H9 (cell line): ENCODE results near the gene CHPF2. TPM values are rescaled to one million over a fixed set of nuclear protein-coding genes. Genes with fewer than 3 reads are reported as not detected.

Experiments
- DNase-seq: peaks from one replicate; pipeline ENCODE4 v3.0.0-alpha.2; 2017
- H2AFZ ChIP-seq: one replicate; pipeline ENCODE4 v1.6.1; 2013; ENCODE audit warnings: mild to moderate bottlenecking, low read length, control low read depth, moderate library complexity
- H2AK5ac ChIP-seq: 2 replicates; pipeline ENCODE4 v1.6.1; 2013; ENCODE audit warnings: low read length, control low read depth, mixed read lengths; ENCODE audit not compliant: insufficient read length
- H2BK120ac ChIP-seq: one replicate; pipeline ENCODE4 v1.6.1; 2013; ENCODE audit warnings: low read depth, mild to moderate bottlenecking, low read length, control low read depth, inconsistent platforms; ENCODE audit not compliant: poor library complexity, severe bottlenecking
- H2BK12ac ChIP-seq: 2 replicates; pipeline ENCODE4 v1.6.1; 2013; ENCODE audit warnings: low read length, control low read depth, mixed read lengths, low read depth; ENCODE audit not compliant: insufficient read length
- H2BK15ac ChIP-seq: 2 replicates; pipeline ENCODE4 v1.6.1; 2013; ENCODE audit warnings: low read depth, low read length, control low read depth
- H2BK20ac ChIP-seq: one replicate; pipeline ENCODE4 v1.6.1; 2013; ENCODE audit warnings: low read depth, mild to moderate bottlenecking, low read length, control low read depth, inconsistent platforms; ENCODE audit not compliant: poor library complexity, severe bottlenecking
- H2BK5ac ChIP-seq: 2 replicates; pipeline ENCODE4 v1.6.1; 2013; ENCODE audit warnings: low read length, control low read depth, mixed read lengths; ENCODE audit not compliant: insufficient read length
- H3K14ac ChIP-seq: 2 replicates; pipeline ENCODE4 v1.6.1; 2013; ENCODE audit warnings: low read length, control low read depth; ENCODE audit not compliant: insufficient read depth
- H3K18ac ChIP-seq: 2 replicates; pipeline ENCODE4 v1.6.1; 2013; ENCODE audit warnings: low read depth, mild to moderate bottlenecking, mixed read lengths, low read length, control low read depth; ENCODE audit not compliant: insufficient read length
- H3K23ac ChIP-seq: 2 replicates; pipeline ENCODE4 v1.6.1; 2013; ENCODE audit warnings: low read length, control low read depth, mixed read lengths, low read depth; ENCODE audit not compliant: insufficient read length
- H3K23me2 ChIP-seq: 2 replicates; pipeline ENCODE4 v1.6.1; 2013; ENCODE audit warnings: low read depth, mild to moderate bottlenecking, mixed read lengths, low read length, control low read depth; ENCODE audit not compliant: insufficient read length, poor library complexity, severe bottlenecking
- H3K27ac ChIP-seq: 2 replicates; pipeline ENCODE4 v1.5.1; 2013; ENCODE audit warnings: low read length, control low read depth, mixed read lengths, low read depth; ENCODE audit not compliant: insufficient read length
- H3K27me3 ChIP-seq: 2 replicates; pipeline ENCODE4 v1.6.1; 2013; ENCODE audit warnings: low read length, control low read depth, inconsistent platforms; ENCODE audit not compliant: insufficient read depth
- H3K4ac ChIP-seq: 2 replicates; pipeline ENCODE4 v1.6.1; 2013; ENCODE audit warnings: low read depth, mild to moderate bottlenecking, control low read depth, inconsistent platforms, low read length, moderate library complexity
- H3K4me1 ChIP-seq: 2 replicates; pipeline ENCODE4 v1.6.1; 2013; ENCODE audit warnings: low read length, control low read depth, inconsistent platforms; ENCODE audit not compliant: insufficient read depth
- H3K4me2 ChIP-seq: 2 replicates; pipeline ENCODE4 v1.6.1; 2013; ENCODE audit warnings: low read length, control low read depth, mixed read lengths; ENCODE audit not compliant: insufficient read length, insufficient read depth
- H3K56ac ChIP-seq: 2 replicates; pipeline ENCODE4 v1.6.1; 2013; ENCODE audit warnings: low read depth, mild to moderate bottlenecking, mixed read lengths, low read length, control low read depth; ENCODE audit not compliant: insufficient read length
- H3K79me1 ChIP-seq: 2 replicates; pipeline ENCODE4 v1.6.1; 2013; ENCODE audit warnings: low read depth, mild to moderate bottlenecking, moderate library complexity, low read length, control low read depth, inconsistent platforms; ENCODE audit not compliant: insufficient read depth, poor library complexity, severe bottlenecking
- H3K79me2 ChIP-seq: 2 replicates; pipeline ENCODE4 v1.6.1; 2013; ENCODE audit warnings: low read length, control low read depth, inconsistent platforms; ENCODE audit not compliant: insufficient read depth
- H3K9ac ChIP-seq: 2 replicates; pipeline ENCODE4 v1.6.1; 2013; ENCODE audit warnings: low read length, control low read depth, mixed read lengths; ENCODE audit not compliant: insufficient read length; ENCODE audit errors: extremely low read depth
- H3K9me3 ChIP-seq: one replicate; pipeline ENCODE4 v1.6.1; 2013; ENCODE audit warnings: low read depth, low read length, inconsistent platforms; ENCODE audit not compliant: control insufficient read depth
- H3T11ph ChIP-seq: one replicate; pipeline ENCODE4 v1.6.1; 2013; ENCODE audit warnings: mild to moderate bottlenecking, low read length, control low read depth, inconsistent platforms
- H4K20me1 ChIP-seq: one replicate; pipeline ENCODE4 v1.6.1; 2013; ENCODE audit not compliant: control insufficient read depth, insufficient read length, insufficient read depth
- H4K5ac ChIP-seq: 2 replicates; pipeline ENCODE4 v1.6.1; 2013; ENCODE audit warnings: low read depth, mild to moderate bottlenecking, mixed read lengths, low read length, control low read depth; ENCODE audit not compliant: insufficient read length
- H4K8ac ChIP-seq: replicated peaks from 2 replicates; pipeline ENCODE4 v1.6.1; 2013; ENCODE audit warnings: low read length, control low read depth, mixed read lengths, low read depth; ENCODE audit not compliant: insufficient read length
- H4K91ac ChIP-seq: 2 replicates; pipeline ENCODE4 v1.6.1; 2013; ENCODE audit warnings: low read depth, mild to moderate bottlenecking, moderate library complexity, mixed read lengths, low read length, control low read depth; ENCODE audit not compliant: insufficient read length
- H3K27ac Mint-ChIP-seq, 3 experiments: 2 replicates in 2 of 3; 3 replicates in 1 of 3; pipeline ENCODE4 v1.8.0; 2020 to 2021; ENCODE audit warnings: mixed read lengths in 3 of 3, mild to moderate bottlenecking in 1 of 3, moderate library complexity in 1 of 3
- H3K27me3 Mint-ChIP-seq: 2 replicates; pipeline ENCODE4 v1.8.0; 2021; ENCODE audit warnings: low read depth, mild to moderate bottlenecking, moderate library complexity, mixed read lengths
- H3K36me3 Mint-ChIP-seq, 3 experiments: 2 replicates in 2 of 3; 3 replicates in 1 of 3; pipeline ENCODE4 v1.8.0; 2020 to 2021; ENCODE audit warnings: low read depth in 3 of 3, mixed read lengths in 3 of 3; ENCODE audit not compliant: insufficient read depth in 1 of 3
- H3K4me1 Mint-ChIP-seq, 2 experiments: 2 replicates each; pipeline ENCODE4 v1.8.0; 2020; ENCODE audit warnings: mixed read lengths in 2 of 2
- H3K4me3 Mint-ChIP-seq, 2 experiments: 2 replicates in 1 of 2; 3 replicates in 1 of 2; pipeline ENCODE4 v1.8.0; 2020 to 2021; ENCODE audit warnings: mild to moderate bottlenecking in 2 of 2, mixed read lengths in 2 of 2, moderate library complexity in 1 of 2
- H3K9me3 Mint-ChIP-seq, 2 experiments: 2 replicates in 1 of 2; 3 replicates in 1 of 2; pipeline ENCODE4 v1.8.0; 2020; ENCODE audit warnings: mild to moderate bottlenecking in 2 of 2, mixed read lengths in 2 of 2, moderate library complexity in 1 of 2
- WGBS: extraction: QIAGEN DNeasy Blood & Tissue Kit; methylation state at CpG from one replicate; pipeline ENCODE4 v1.1.7; 2013; ENCODE audit warnings: missing lambda C conversion rate, low lambda C conversion rate, mixed read lengths; ENCODE audit not compliant: insufficient read length; ENCODE audit errors: extremely low coverage; 5-methylcytosine and 5-hydroxymethylcytosine counted together
- long read RNA-seq: library from polyadenylated mRNA; unstranded; transcript quantifications from one replicate; pipeline ENCODE4 v2.0.0, GENCODE V29; 2020
- total RNA-seq: library from RNA; stranded (reverse); gene quantifications from 2 replicates; pipeline ENCODE4 v1.2.1, GENCODE V29; 2021
- TF ChIP-seq, protein P1 (sequence below): fragments of 200-600 bp; sonication (generic); conservative IDR thresholded peaks from 3 replicates; pipeline ENCODE4 v1.8.0; 2021; ENCODE audit warnings: antibody characterized with exemption, mild to moderate bottlenecking

Gene CHPF2
- 25.7 and 28.1 TPM in 2 replicates for total RNA-seq
- long read RNA-seq, transcript CHPF2-201 (4 exons, 3,978 nt) = major isoform, 32 of 75 reads
- long read RNA-seq, partial matches to known transcripts = 9 of 75 reads
- long read RNA-seq, other reads (novel, unspliced or antisense) = 34 of 75 reads

DNA sequence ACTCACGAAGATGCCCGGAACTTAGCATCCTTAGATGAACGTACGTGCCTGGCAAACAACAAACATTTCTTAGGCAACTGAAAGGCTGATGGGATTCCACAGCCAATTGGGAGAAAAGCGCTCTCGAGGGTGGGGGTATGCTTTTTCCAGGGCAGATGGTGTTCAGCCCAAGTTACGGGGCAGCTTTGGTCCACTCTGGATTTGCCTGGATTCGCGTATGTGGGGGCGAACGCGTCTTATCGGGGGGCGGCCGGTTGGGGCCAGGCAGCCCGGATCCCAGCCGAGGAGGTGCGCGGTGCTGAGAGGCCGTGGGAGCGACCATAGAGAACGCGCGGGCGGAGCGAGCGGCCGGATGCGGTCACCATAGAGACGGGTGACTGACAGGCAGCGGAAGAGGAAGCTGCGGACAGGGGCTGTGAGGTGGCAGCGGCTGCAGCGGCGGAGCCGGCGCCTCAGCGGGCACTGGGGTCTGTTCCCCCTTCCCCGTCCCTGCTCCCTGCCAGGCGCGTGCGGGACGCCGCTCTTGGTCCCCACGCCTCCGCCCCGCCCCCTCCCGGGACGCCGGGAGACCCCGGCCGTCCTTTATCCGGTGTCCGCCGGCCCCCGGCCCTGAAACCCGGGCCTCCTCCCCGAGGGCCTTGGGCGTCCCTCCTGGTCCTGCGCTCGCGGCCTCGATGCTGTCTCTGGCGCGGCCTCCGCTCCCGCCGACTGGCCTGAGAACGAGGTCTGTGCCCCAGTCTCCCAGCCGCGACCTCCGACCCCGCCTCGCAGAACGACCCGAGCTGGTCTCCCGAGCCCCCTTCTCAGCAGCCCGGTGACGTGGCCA lies at the start of gene CHPF2:
CHPF2 (plus strand) TSS at position 393 of the 826 bp plus-strand sequence. CDS start 1,529 bp downstream, outside the sequence.
- H3K4ac ChIP-seq = no peak within 1 kb of the TSS
- DNase-seq = peak; percentile 88
- no CpG with 5 or more reads among the region's 79 CpGs for WGBS
- H4K20me1 ChIP-seq = no peaks in the 10 kb centered on the region
- H3K18ac ChIP-seq = no peak within 1 kb of the TSS
- H3K9me3 ChIP-seq = no peaks in the 10 kb centered on the region
- H3K27me3 Mint-ChIP-seq = no peaks in the 10 kb centered on the region; the same call in 1 of the 2 replicates
- H2BK20ac ChIP-seq = no peak within 1 kb of the TSS
- peak within 1 kb of the TSS; percentile 93 for H3K4me2 ChIP-seq
- H2BK120ac ChIP-seq = no peak within 1 kb of the TSS
- no peak within 1 kb of the TSS for H3K27ac ChIP-seq
- no peaks in the 10 kb centered on the region for H3K79me1 ChIP-seq
- H3K9me3 Mint-ChIP-seq = no peaks in the 10 kb centered on the region
- peak within 1 kb of the TSS; percentile 36 for H4K5ac ChIP-seq
- no peak within 1 kb of the TSS for H3T11ph ChIP-seq
- H3K56ac ChIP-seq = no peak within 1 kb of the TSS
- H3K9ac ChIP-seq = peak within 1 kb of the TSS; percentile 52
- H3K27ac Mint-ChIP-seq = peak within 1 kb of the TSS; percentile 90 to 98 (median 98)
- H3K36me3 Mint-ChIP-seq = peaks cover 2 to 21% (median 17%) of the 10 kb centered on the region in 3 experiments; a peak in 6 of 7 replicates
- TF ChIP-seq, protein P1, sequence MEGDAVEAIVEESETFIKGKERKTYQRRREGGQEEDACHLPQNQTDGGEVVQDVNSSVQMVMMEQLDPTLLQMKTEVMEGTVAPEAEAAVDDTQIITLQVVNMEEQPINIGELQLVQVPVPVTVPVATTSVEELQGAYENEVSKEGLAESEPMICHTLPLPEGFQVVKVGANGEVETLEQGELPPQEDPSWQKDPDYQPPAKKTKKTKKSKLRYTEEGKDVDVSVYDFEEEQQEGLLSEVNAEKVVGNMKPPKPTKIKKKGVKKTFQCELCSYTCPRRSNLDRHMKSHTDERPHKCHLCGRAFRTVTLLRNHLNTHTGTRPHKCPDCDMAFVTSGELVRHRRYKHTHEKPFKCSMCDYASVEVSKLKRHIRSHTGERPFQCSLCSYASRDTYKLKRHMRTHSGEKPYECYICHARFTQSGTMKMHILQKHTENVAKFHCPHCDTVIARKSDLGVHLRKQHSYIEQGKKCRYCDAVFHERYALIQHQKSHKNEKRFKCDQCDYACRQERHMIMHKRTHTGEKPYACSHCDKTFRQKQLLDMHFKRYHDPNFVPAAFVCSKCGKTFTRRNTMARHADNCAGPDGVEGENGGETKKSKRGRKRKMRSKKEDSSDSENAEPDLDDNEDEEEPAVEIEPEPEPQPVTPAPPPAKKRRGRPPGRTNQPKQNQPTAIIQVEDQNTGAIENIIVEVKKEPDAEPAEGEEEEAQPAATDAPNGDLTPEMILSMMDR = no peak
- no peaks in the 10 kb centered on the region; the same call in 1 of the 2 replicates for H3K4me1 ChIP-seq
- no peak within 1 kb of the TSS for H2BK15ac ChIP-seq
- peak within 1 kb of the TSS; percentile 97 to 99 for H3K4me3 Mint-ChIP-seq
- no peak within 1 kb of the TSS for H2BK5ac ChIP-seq
- H2BK12ac ChIP-seq = no peak within 1 kb of the TSS
- H3K27me3 ChIP-seq = no peaks in the 10 kb centered on the region
- peaks cover 26 to 27% of the 10 kb centered on the region in 2 experiments for H3K4me1 Mint-ChIP-seq
- H4K8ac ChIP-seq = no peak within 1 kb of the TSS
- peaks cover 6% of the 10 kb centered on the region; the same call in 1 of the 2 replicates for H3K79me2 ChIP-seq
- no peak within 1 kb of the TSS for H2AK5ac ChIP-seq
- no peak within 1 kb of the TSS for H2AFZ ChIP-seq
- H4K91ac ChIP-seq = no peak within 1 kb of the TSS
- no peak within 1 kb of the TSS for H3K23ac ChIP-seq
- peak within 1 kb of the TSS; percentile 49; the same call in 1 of the 2 replicates for H3K14ac ChIP-seq
- H3K23me2 ChIP-seq = peaks cover 11% of the 10 kb centered on the region
